Measurements from ENCODE around the gene MASP1. TPM values are rescaled to one million over a fixed set of nuclear protein-coding genes. Genes with fewer than 3 reads are reported as not detected.

Gene MASP1
- total RNA-seq, 1 experiment from 2014 or later, result 1.0 TPM

GRCh38 chr3:187318819-187319616, 27.5 kb upstream of the MASP1 start:
- Histone ChIP-seq H4K20me1 (ENCODE audit: control insufficient read depth, insufficient read depth, insufficient read length) (no peaks in the 10 kb centered on the region), H3K14ac (ENCODE audit: insufficient read depth, low read length) (no peak overlapping the region), H3K27me3 (ENCODE audit: insufficient read depth, low read length) (no peaks in the 10 kb centered on the region), H3K23ac (ENCODE audit: insufficient read length, low read depth, low read length) (no peak overlapping the region), H3K18ac (ENCODE audit: insufficient read length, low read depth, low read length) (no peak overlapping the region), H3K56ac (ENCODE audit: insufficient read length, low read depth, low read length) (no peak overlapping the region), H3K23me2 (ENCODE audit: insufficient read length, low read depth, low read length, poor library complexity, severe bottlenecking) (no peaks in the 10 kb centered on the region), H4K8ac (replicated peaks; ENCODE audit: insufficient read length, low read depth, low read length) (no peak overlapping the region), H3K79me2 (ENCODE audit: insufficient read depth, low read length) (no peaks in the 10 kb centered on the region), H3K27ac (ENCODE audit: insufficient read length, low read depth, low read length) (no peak overlapping the region), H3T11ph (ENCODE audit: low read length) (no peak overlapping the region), H3K79me1 (ENCODE audit: insufficient read depth, low read depth, low read length, poor library complexity, severe bottlenecking) (no peaks in the 10 kb centered on the region), H2AFZ (ENCODE audit: low read length) (no peak overlapping the region), H3K9ac (ENCODE audit: extremely low read depth, insufficient read length, low read length) (no peak overlapping the region), H2BK5ac (ENCODE audit: insufficient read length, low read length) (no peak overlapping the region), H2BK120ac (ENCODE audit: low read depth, low read length, poor library complexity, severe bottlenecking) (no peak overlapping the region), H3K4ac (ENCODE audit: low read depth, low read length) (no peak overlapping the region), H4K91ac (ENCODE audit: insufficient read length, low read depth, low read length) (no peak overlapping the region), H3K9me3 (ENCODE audit: control insufficient read depth, low read depth, low read length) (no peaks in the 10 kb centered on the region), H2BK20ac (ENCODE audit: low read depth, low read length, poor library complexity, severe bottlenecking) (no peak overlapping the region), H2BK15ac (ENCODE audit: low read depth, low read length) (no peak overlapping the region), H3K4me1 (ENCODE audit: insufficient read depth, low read length) (peaks cover 4% of the 10 kb centered on the region; the same call in 1 of the 2 replicates), H2BK12ac (ENCODE audit: insufficient read length, low read depth, low read length) (no peak overlapping the region), H4K5ac (ENCODE audit: insufficient read length, low read depth, low read length) (no peak overlapping the region), H2AK5ac (ENCODE audit: insufficient read length, low read length) (no peak overlapping the region), H3K4me2 (ENCODE audit: insufficient read depth, insufficient read length, low read length) (no peak overlapping the region)
- Mint-ChIP-seq H3K4me3 (no peak overlapping the region), H3K36me3 (ENCODE audit: insufficient read depth in 1 of 3, low read depth in 3 of 3) (no peaks in the 10 kb centered on the region; a peak in 1 of 7 replicates), H3K9me3 (no peaks in the 10 kb centered on the region), H3K27me3 (ENCODE audit: low read depth) (peaks cover 4% of the 10 kb centered on the region), H3K4me1 (peaks cover 17 to 29% of the 10 kb centered on the region in 2 experiments), H3K27ac (peak overlapping the region in 2 of 3 experiments; percentile 34 to 46; a peak in 3 of 7 replicates)
- DNase-seq, result peak; percentile 55
- WGBS (ENCODE audit: extremely low coverage, insufficient read length, low lambda C conversion rate), result no CpG with 5 or more reads among the region's 13 CpGs
- TF ChIP-seq, protein P1, sequence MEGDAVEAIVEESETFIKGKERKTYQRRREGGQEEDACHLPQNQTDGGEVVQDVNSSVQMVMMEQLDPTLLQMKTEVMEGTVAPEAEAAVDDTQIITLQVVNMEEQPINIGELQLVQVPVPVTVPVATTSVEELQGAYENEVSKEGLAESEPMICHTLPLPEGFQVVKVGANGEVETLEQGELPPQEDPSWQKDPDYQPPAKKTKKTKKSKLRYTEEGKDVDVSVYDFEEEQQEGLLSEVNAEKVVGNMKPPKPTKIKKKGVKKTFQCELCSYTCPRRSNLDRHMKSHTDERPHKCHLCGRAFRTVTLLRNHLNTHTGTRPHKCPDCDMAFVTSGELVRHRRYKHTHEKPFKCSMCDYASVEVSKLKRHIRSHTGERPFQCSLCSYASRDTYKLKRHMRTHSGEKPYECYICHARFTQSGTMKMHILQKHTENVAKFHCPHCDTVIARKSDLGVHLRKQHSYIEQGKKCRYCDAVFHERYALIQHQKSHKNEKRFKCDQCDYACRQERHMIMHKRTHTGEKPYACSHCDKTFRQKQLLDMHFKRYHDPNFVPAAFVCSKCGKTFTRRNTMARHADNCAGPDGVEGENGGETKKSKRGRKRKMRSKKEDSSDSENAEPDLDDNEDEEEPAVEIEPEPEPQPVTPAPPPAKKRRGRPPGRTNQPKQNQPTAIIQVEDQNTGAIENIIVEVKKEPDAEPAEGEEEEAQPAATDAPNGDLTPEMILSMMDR (conservative IDR thresholded peaks at IDR 0.05), result peak; percentile 95

All from H9 (cell line).